GM23248 (cell line): ENCODE results near the gene ARHGEF4.

Experiments
- EZH2 ChIP-seq: fragments of 200-600 bp; sonication (generic); IDR thresholded peaks from 2 replicates; pipeline ENCODE4 v1.6.1; 2018; ENCODE audit warnings: antibody characterized with exemption, mild to moderate bottlenecking; ENCODE audit not compliant: insufficient read depth, poor library complexity, severe bottlenecking
- EZH2phosphoT487 ChIP-seq: fragments of 200-600 bp; sonication (generic); IDR thresholded peaks from 2 replicates; pipeline ENCODE4 v1.6.1; 2018; ENCODE audit warnings: antibody characterized with exemption, moderate library complexity, mild to moderate bottlenecking, low read depth; ENCODE audit not compliant: insufficient read depth

DNA sequence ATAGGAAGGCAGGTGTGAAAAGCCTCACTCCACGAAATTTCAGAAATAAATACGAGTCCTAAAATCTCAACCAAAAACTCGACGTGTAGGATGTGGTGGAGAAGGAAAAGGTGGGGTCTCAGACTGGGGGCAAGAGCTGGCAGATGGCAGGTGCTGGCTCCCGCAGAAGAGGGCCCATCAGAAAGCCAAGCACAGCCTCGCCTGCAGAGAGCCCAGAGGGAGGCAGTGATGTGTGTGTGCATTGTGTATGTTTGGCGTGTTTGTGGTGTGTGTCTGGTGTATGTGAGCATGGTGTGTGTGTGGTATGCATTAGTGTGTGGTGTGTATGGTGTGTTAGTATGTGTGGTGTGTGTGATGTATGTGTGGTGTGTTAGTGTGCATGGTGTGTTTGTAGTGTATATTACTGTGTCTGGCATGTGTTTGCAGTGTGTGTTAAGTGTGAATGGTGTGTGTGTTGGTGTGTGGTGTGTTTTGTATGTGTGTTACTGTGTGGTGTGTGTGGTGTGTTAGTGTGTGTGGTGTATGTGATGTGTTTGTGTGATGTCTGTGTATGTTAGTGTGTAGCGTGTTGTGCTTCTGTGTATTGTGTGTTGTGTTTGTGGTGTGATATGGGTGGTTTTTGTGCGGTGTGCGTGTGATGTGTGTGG, 140.0 kb downstream of the ARHGEF4 start:
- TF ChIP-seq EZH2phosphoT487 (no peak), EZH2 (no peak)
